Measurements from ENCODE around the gene TARS3. TPM values are rescaled to one million over a fixed set of nuclear protein-coding genes. Genes with fewer than 3 reads are reported as not detected.
A peak's percentile ranks its signal among the peaks of the same experiment; 100 is the strongest.

The TARS3 gene
- total and polyA plus RNA-seq, 2 donors (not counting 3 experiments of a cell fraction or from before 2014, with no cell fraction given): 0.91 to 8.2 TPM

GRCh38 chr15:101651554-101652097 is 72.6 kb downstream of the TARS3 start:
- Histone ChIP-seq H3K79me2 (ENCODE audit: control insufficient read depth, insufficient read depth, low read length) (peaks cover 42% of the 10 kb centered on the region), H3K36me3 (ENCODE audit: control insufficient read depth in 2 of 2, extremely low read depth in 1 of 2, insufficient read depth in 2 of 2, low read length in 2 of 2) (peaks cover 2% of the 10 kb centered on the region in 2 experiments), H3K9me3 (replicated peaks; ENCODE audit: control insufficient read depth, insufficient read depth, low read length) (no peaks in the 10 kb centered on the region), H4K20me1 (replicated peaks; ENCODE audit: control insufficient read depth, extremely low read depth, insufficient read depth, low read length) (no peaks in the 10 kb centered on the region), H3K9me1 (replicated peaks; ENCODE audit: control insufficient read depth, extremely low read depth, insufficient read depth, low read length) (no peaks in the 10 kb centered on the region), H3K9ac (replicated peaks; ENCODE audit: extremely low read depth, insufficient read depth, low read length) (peak overlapping the region; percentile 80), H2AFZ (ENCODE audit: low read depth, low read length) (peak overlapping the region; percentile 30), H3K27me3 (ENCODE audit: control insufficient read depth in 2 of 2, insufficient read depth in 2 of 2, low read length in 2 of 2) (no peaks in the 10 kb centered on the region), H3K27ac (ENCODE audit: insufficient read depth, low read depth, low read length) (peak overlapping the region; percentile 74), H3K4me3 (replicated peaks in 1 of 3; ENCODE audit: insufficient read depth in 1 of 3, low read depth in 1 of 3, low read length in 3 of 3) (peak overlapping the region; percentile 4 to 78 (median 60)), H3K4me2 (ENCODE audit: insufficient read depth, low read length) (peak overlapping the region; percentile 66), H3K4me1 (ENCODE audit: control insufficient read depth, extremely low read depth, insufficient read depth, low read length) (peaks cover 19% of the 10 kb centered on the region)
- intact Hi-C loops (cut with micrococcal nuclease): loop anchor here (1.0 kb wide), 3 partner anchors 9 to 356 kb away; partner anchors contain the start of genes SNRPA1 and TARS3
- dilution Hi-C loops (cut with MboI; ENCODE audit: extremely low pct_ligation_motif_present, low sequenced_read_pairs): no loop called here
- ChIA-PET CTCF (interaction anchor here (1.0 to 1.7 kb wide), 3 partner anchors 9 to 362 kb away, joined by 3 to 9 read pairs (median 7); partner anchors contain the start of gene SNRPA1), POLR2A (interaction anchor here (1.0 kb wide), 1 partner anchor 9 kb away, joined by 3 read pairs; no protein-coding TSS in a partner anchor)
- no peak for TF ChIP-seq EZH2 (IDR thresholded peaks at IDR 0.05; ENCODE audit: borderline replicate concordance, low read depth, low read length, severe bottlenecking)
- no peak for TF ChIP-seq JUN (IDR thresholded peaks at IDR 0.05; ENCODE audit: borderline replicate concordance, insufficient read depth, insufficient read length, low read depth)
- TF ChIP-seq CTCF (IDR thresholded peaks at IDR 0.05; ENCODE audit: extremely low read depth in 1 of 2, insufficient read depth in 1 of 2, low read depth in 1 of 2, low read length in 2 of 2): no peak
- TF ChIP-seq FOS (IDR thresholded peaks at IDR 0.05; ENCODE audit: borderline replicate concordance, insufficient read depth, low read length): no peak
- TF ChIP-seq POLR2AphosphoS5 (IDR thresholded peaks at IDR 0.05; ENCODE audit: insufficient read depth, low read depth, low read length): no peak
- TF ChIP-seq MAX (IDR thresholded peaks at IDR 0.05; ENCODE audit: insufficient read depth, insufficient read length): no peak
- TF ChIP-seq GATA2 (IDR thresholded peaks at IDR 0.05; ENCODE audit: insufficient read depth, insufficient read length, low read depth, low read length): no peak
- BruUV-seq (replicated peaks): no TSS peak
- peak; percentile 64 for FAIRE-seq
- peak; percentile 62 for DNase-seq (ENCODE audit: low read depth, low spot score)
